GM21367 (cell line): ENCODE data around the gene COL4A1.

Experiments
- ATAC-seq: cut with Tn5 transposase; IDR thresholded peaks from one replicate; pipeline ENCODE4 v1.9.1; 2021; ENCODE audit not compliant: unreplicated experiment

Gene COL4A1

GRCh38 chr13:110242615-110243014 lies 64.3 kb downstream of the COL4A1 start:
- ATAC-seq: no peak

DNA sequence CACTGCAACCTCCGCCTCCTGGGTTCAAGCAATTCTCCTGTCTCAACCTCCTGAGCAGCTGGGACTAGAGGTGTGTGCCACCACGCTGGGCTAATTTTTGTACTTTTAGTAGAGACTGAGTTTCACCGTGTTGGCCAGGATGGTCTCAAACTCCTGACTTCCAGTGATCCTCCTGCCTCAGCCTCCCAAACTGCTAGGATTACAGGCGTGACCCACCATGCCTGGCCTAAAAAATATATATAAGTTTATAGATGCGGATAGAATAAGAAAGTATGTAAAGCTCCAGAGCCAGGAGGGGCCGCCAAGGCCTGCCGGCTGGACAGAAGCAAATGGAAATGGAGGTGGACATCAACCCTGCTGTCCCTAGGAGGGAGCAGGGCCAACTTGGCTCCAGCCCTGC lies 66.0 kb downstream of the COL4A1 start:
- no peak for ATAC-seq

GRCh38 chr13:110240352-110240751 lies 66.6 kb downstream of the COL4A1 start:
- no peak for ATAC-seq

DNA sequence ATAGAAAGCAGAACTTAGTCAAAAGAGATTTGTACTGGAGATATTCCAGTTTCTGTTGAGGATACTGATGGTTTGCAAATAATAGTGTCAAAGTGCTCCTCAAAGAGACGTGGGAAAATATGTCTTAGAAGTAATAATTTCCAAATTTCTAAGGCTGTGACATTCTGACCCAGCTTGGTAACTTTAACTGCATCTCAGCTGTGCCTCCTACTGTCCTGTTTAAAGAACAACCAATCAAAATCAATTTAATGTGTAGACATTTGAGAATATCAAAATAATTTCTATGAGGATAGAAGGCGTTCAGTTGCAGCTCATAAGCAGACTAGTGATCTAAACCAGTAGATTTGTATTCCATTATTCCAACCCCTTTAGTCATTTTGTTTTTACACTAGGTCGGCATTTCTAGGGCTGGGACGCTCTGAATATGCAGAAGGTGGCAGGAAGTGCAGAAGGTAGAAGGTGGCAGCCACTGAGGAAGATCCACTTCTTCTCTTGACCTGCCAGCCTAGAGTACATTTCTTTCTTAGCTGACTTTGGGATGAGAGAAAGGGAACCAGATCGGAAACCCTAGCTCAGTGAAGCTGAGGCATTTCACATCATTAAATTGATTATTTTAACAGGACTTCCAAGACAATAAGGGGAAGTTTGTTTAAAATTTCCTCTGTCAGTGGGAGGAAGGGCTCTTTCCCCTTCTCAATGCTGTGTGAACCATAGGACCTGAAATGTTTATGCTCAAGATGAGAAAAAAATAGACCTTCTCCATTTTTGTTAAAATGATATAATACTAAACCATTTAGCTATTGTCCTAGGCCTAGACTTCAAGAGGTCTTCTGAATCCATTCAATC lies 67.5 kb downstream of the COL4A1 start:
- no peak for ATAC-seq

- ATAC-seq: no peak
Measured at GRCh38 chr13:110238818-110239195, 68.2 kb downstream of the COL4A1 start.

- ATAC-seq: no peak
Measured at GRCh38 chr13:110237875-110238817, 68.8 kb downstream of the COL4A1 start.

- no peak for ATAC-seq
Measured at GRCh38 chr13:110236831-110237261, 70.1 kb downstream of the COL4A1 start.

DNA sequence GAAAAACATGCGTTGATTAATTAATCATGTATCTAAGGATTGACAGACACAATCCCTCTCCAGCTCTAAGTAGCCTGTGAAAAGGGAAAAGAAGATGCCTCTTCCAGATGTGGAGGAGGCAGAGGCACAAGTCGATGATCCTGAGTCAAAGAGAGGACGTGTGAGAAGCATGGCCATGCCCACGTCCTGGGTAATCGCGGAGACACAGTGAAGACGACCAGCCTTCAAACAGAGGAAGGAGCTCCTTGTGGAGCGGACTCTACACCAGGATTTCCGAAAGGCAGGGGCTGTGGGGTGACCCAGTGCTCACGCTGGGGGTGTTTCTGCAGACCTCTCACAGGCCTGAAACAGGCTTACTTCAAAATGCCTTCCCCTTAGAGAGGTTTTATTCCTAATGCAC lies 70.5 kb downstream of the COL4A1 start:
- no peak for ATAC-seq

DNA sequence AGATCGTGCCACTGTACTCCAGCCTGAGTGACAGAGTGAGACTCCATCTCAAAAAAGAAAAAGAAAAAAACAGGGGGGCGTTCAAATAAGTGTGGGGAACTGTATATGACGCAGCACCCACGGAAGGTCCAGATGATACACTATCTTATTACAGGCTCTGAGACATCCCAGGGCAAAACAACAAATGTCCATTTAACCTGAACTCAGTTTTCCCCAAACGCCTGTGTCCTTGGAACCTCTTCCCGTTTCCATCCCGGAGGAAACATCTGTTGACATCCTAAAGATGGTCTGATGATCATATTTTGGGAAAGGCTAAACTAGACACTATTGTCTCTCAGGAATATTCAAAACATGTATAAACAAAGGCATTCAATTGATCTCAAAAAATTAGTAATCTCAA lies 72.4 kb downstream of the COL4A1 start:
- ATAC-seq: no peak

DNA sequence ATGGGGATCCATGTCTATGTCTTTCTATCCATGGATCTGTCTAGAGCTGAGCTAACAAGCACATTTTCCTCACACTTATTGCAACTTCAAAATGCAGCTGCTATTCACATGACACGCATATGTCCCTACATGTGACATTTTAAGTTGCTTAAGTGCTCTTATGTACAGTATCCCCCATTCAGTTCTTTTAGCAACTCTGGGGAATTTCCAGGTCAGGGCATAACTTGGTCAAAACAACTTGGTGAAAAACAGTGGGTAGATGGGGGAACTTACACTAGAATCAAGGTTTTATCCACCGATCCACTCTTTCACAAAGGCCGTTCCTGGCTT lies 73.0 kb downstream of the COL4A1 start:
- ATAC-seq: no peak

DNA sequence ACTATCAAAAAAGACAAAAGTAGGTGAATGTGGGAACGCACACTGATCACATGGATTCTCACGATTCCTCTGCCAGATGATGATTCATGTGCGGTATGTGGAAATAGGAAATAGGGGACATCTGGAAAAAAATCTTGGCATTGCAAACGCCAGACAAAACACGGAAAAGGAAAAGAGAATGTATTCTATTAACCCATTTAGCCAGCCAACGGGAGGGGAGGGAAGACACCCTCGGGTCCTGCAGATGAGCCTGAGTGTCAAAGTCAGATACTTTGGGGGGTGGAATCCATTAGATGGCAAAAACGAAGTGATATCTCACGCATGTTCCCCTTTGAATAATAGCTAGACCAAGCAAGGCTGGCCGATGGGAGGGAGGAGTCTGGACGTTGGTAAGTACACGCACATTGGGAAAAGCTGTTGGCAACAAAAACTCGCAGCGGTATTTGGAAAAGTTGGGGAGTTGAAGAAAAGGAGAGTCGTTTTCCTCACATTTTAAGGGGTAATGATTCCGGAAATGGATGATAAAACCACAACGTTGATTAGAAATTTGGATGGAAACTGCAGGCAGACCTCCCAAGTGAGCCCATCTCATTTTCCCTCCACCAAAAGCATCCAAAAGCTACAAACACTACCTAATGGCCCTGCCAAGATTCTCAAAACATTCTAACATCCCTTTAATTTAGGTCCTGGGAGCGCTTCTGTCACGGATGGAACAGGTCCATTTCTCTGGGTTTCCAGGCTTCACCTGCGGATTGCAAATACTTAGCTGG lies 73.6 kb downstream of the COL4A1 start:
- ATAC-seq: no peak

DNA sequence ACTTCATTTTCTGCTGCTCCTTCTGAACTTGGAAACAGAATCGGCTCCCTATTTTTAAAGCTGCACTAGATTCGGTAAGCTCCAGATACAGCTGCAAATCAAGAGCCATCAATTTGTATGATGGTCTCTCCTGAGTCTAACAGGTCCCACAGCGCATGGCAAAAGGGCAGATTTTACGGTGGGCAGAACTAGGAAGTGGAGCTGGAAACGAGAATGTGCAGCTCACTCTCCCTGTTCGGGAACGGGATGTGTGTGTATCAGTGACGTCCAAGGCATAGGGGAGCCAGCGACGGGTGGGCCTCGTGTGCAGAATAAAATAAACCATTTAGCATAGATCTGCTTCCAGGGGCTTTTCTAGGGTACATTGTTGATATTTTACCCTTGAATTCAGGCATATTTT lies 74.2 kb downstream of the COL4A1 start:
- ATAC-seq: no peak

GRCh38 chr13:110232142-110232541 lies 74.8 kb downstream of the COL4A1 start:
- no peak for ATAC-seq

DNA sequence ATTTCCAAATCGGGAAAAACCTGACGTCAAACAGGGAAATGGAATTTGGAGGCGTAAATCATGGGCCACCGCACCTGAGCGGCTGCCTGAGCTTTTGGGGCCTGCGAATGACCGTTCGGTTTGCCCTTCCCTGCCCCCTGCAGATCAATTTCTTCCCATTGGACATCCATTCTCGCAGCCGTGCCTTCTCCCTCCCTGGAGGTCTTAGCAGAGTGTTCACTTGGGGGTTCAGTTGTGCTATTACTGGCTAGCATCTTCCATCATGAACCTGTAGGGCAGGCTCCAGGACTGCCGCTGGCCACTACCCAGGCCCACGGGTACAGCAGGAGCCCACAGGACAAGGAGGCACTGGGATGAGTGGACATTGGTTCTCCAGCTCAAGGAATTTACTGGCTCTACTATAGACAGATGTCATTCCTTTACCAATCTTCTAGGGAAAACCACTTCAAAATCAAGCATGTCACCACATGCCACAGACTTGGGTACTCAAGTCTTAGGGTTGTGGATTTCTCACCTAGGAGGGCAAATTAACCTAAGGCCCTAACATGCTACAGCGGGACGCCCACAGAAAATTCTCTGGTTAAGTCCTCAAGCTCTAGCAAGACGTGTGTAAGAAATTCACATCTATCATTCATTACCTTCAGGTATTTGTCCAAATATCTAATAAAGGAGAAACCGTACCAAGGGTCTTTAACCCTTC lies 75.5 kb downstream of the COL4A1 start:
- no peak for ATAC-seq

GRCh38 chr13:110230661-110231347 lies 76.2 kb downstream of the COL4A1 start:
- ATAC-seq: no peak

GRCh38 chr13:110229905-110230563 lies 76.9 kb downstream of the COL4A1 start:
- no peak for ATAC-seq

GRCh38 chr13:110228936-110229904 lies 77.7 kb downstream of the COL4A1 start:
- ATAC-seq: no peak

GRCh38 chr13:110227864-110228643 lies 78.9 kb downstream of the COL4A1 start:
- no peak for ATAC-seq
